ENCODE data around the gene GALNT10. TPM values are rescaled to one million over a fixed set of nuclear protein-coding genes. Genes with fewer than 3 reads are reported as not detected.

Gene GALNT10
- total RNA-seq, 4 donors from 2014 or later: 5.7 to 25.2 (median 9.7) TPM

DNA sequence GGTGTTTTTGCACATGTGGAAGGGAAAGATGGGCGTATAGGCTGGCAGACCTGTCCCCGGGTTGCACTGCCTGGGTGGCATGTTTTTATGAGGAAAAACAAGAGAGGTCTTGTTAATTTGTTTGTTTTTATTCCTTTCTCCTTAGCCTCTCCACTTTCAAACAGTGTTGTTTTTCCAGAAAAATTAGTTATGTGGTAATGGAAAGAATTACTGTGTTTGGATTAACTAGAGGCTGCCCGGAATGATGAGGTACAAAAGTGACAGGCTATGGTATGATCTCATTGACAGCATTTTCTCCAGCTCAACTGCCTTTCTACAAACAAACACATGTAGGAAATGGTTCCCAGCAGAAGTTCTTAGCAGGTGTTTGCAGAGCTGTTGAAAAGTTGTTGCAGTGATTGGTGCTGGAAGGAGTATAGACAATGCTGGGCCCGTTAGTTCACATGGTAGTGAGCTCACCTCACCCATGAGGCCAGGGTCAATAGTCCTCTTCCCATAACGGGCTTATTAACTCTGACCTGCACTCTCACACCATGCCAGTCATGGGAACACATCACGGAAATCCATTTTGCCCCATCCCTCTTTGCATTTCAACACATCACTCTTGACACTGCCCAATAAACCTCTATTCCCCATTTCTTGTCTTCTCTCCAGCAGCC lies 144.0 kb downstream of the GALNT10 start:
- intact Hi-C loops (cut with DNase I; ENCODE audit: low total_unique reads): no loop called here
- WGBS, 2 donors: 73 to 77% methylated on average over 6 of the region's 6 CpGs
- DNase-seq (ENCODE audit: low spot score in 2 of 2): peak in 1 of 2 donors; percentile 14
- H3K4me3 ChIP-seq (ENCODE audit: low read depth, poor library complexity, severe bottlenecking): no peak overlapping the region
- TF ChIP-seq CTCF (IDR thresholded peaks at IDR 0.05) (no peak), POLR2A (IDR thresholded peaks at IDR 0.05) (no peak)

DNA sequence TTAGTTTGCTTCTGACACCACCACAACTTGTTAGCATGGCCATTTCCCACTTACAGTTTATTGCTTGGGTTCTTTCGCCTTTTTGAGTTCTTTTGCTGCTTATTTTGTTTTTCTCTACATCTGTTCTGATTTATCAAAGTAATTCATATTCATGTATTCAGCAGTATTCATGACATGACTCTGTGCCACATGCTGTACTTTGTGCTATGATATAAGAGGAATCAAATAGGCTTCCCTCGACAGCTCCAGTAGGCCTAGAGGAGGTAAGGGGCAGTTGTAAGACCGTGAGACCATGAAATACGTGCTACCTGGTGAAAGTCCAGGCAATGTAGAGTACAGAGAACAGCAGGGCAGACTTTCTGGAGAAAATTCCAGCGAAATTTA lies 144.5 kb downstream of the GALNT10 start:
- intact Hi-C loops (cut with DNase I; ENCODE audit: low total_unique reads): no loop called here
- WGBS, 2 donors: 83 to 88% methylated on average over 5 of the region's 5 CpGs
- H3K4me3 ChIP-seq (ENCODE audit: low read depth, poor library complexity, severe bottlenecking): no peak overlapping the region

GRCh38 chr5:154341620-154342019 lies 151.1 kb downstream of the GALNT10 start:
- H3K4me3 ChIP-seq (ENCODE audit: low read depth, poor library complexity, severe bottlenecking): no peak overlapping the region
- 93 to 97% methylated on average over 6 of the region's 6 CpGs for WGBS, 2 donors
- intact Hi-C loops (cut with DNase I; ENCODE audit: low total_unique reads): no loop called here
- TF ChIP-seq CTCF (IDR thresholded peaks at IDR 0.05) (no peak), POLR2A (IDR thresholded peaks at IDR 0.05) (no peak)
- peak in 1 of 2 donors; percentile 39 for DNase-seq (ENCODE audit: low spot score in 2 of 2)

More for the DNA sequence above, 144.5 kb downstream of the GALNT10 start:
- DNase-seq (ENCODE audit: low spot score in 2 of 2): no peak
- TF ChIP-seq CTCF (IDR thresholded peaks at IDR 0.05) (no peak), POLR2A (IDR thresholded peaks at IDR 0.05) (no peak)

DNA sequence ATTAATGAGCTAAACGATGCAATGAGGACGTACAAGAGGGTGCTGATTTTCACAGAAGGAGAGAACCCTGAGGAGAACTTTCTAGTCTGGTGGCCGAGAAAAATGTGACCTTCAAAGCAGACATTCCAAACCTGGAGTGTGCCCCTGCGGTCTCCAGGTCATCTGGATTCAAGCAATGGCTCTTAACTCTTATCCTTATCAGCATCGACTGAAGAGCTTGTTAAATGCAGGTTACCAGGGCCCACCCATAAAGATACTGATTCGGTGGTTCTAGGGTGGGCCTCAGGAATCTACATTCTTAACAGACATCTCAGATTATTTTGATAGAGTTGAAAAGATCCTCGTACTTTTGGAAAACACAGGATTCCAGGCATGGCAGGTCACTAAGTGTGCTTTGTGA lies 151.7 kb downstream of the GALNT10 start:
- no peak overlapping the region for H3K4me3 ChIP-seq (ENCODE audit: low read depth, poor library complexity, severe bottlenecking)
- intact Hi-C loops (cut with DNase I; ENCODE audit: low total_unique reads): no loop called here
- no peak for TF ChIP-seq CTCF (IDR thresholded peaks at IDR 0.05)
- peak in 1 of 2 donors; percentile 15 for DNase-seq (ENCODE audit: low spot score in 2 of 2)
- WGBS, 2 donors: 90 to 91% methylated on average over 7 of the region's 7 CpGs

DNA sequence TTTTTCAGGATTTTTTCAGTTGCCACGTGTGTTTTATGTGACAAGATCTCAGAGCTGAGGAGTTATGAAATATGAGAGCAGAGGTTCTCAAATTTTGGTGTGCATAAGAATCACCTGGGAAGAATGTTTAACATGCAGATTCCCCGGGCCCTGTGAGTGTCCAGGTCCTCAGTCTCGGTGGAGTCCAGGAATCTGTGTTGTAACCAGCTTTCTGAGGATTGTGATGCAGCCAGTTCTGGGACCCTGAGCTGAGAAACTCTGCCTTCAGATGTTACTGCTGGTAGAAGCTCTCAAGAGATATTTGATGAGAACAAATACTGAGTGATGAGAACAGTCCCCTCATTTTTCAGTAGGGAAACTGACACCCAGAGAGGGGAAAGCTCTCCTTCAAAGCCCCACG lies 152.4 kb downstream of the GALNT10 start:
- H3K4me3 ChIP-seq (ENCODE audit: low read depth, poor library complexity, severe bottlenecking): no peak overlapping the region
- TF ChIP-seq CTCF (IDR thresholded peaks at IDR 0.05) (no peak), POLR2A (IDR thresholded peaks at IDR 0.05) (no peak)
- peak in 1 of 2 donors; percentile 13 for DNase-seq (ENCODE audit: low spot score in 2 of 2)
- WGBS, 2 donors: 82 to 89% methylated on average over 4 of the region's 4 CpGs
- intact Hi-C loops (cut with DNase I; ENCODE audit: low total_unique reads): no loop called here

GRCh38 chr5:154344461-154344860 lies 153.9 kb downstream of the GALNT10 start:
- 96 to 99% methylated on average over 5 of the region's 5 CpGs for WGBS, 2 donors
- peak in 1 of 2 donors; percentile 25 for DNase-seq (ENCODE audit: low spot score in 2 of 2)
- TF ChIP-seq CTCF (IDR thresholded peaks at IDR 0.05): no peak
- no peak for TF ChIP-seq POLR2A (IDR thresholded peaks at IDR 0.05)
- H3K4me3 ChIP-seq (ENCODE audit: low read depth, poor library complexity, severe bottlenecking): no peak overlapping the region
- intact Hi-C loops (cut with DNase I; ENCODE audit: low total_unique reads): no loop called here

All from lower leg skin (tissue), 4 donors.